ENCODE measurements around the gene MEPCE. TPM values are rescaled to one million over a fixed set of nuclear protein-coding genes. Genes with fewer than 3 reads are reported as not detected.

MEPCE gene
- total and polyA plus RNA-seq, 2 of the 8 experiments (the other 6 are each of a cell fraction or from before 2014, with no cell fraction given) = 22.8 to 48.8 TPM

DNA sequence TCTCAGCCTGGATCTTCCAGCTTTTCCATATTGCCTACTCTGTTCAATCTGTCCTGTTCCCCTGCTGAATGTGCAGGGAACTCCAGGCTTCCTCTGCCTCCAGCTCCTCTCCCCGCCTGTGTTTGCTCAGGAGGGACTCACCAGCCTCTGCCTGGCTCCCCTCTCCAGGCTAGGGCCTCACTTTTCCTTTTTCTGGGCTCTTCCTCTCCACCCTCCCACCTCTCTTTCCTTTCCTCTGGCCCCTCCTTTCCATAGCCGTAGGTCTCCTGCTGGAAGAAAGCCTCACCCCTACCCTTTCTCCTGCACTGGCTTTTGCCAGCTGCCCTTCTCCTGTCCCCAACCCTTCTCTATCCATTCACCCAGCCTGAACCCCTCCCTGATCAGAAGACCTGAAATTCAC is 31.4 kb upstream of the MEPCE start:
- ChIA-PET POLR2A (ENCODE audit: partially characterized antibody) (interaction anchor here (1.1 to 1.5 kb wide), 4 partner anchors 12 to 26 kb away, joined by 4 to 6 read pairs (median 4); no protein-coding TSS in a partner anchor), CTCF (ENCODE audit: partially characterized antibody) (interaction anchor here (1.2 to 4.6 kb wide), 6 partner anchors 9 to 58 kb away, joined by 3 to 41 read pairs (median 4); no protein-coding TSS in a partner anchor)
- no peak overlapping the region for H3K23ac ChIP-seq (ENCODE audit: insufficient read length)
- H2BK20ac ChIP-seq (ENCODE audit: low read length) = no peak overlapping the region
- no peak overlapping the region for H4K5ac ChIP-seq (ENCODE audit: insufficient read length, low read depth, low read length)
- H3K56ac ChIP-seq (replicated peaks; ENCODE audit: insufficient read length, low read depth, low read length) = no peak overlapping the region
- TF ChIP-seq TBP (IDR thresholded peaks at IDR 0.05; ENCODE audit: low read depth, low read length) (no peak), SRF (IDR thresholded peaks at IDR 0.05; ENCODE audit: low read depth, low read length) (no peak), POLR2AphosphoS5 (IDR thresholded peaks at IDR 0.05; ENCODE audit: low read depth, low read length) (no peak), NANOG (IDR thresholded peaks at IDR 0.05; ENCODE audit: insufficient read depth, low read depth, low read length, poor library complexity, severe bottlenecking) (no peak), RAD21 (IDR thresholded peaks at IDR 0.05 in 1 of 2, conservative IDR thresholded peaks at IDR 0.05 in 1 of 2; ENCODE audit: low read depth in 2 of 2, low read length in 2 of 2) (no peak), CBX5 (IDR thresholded peaks at IDR 0.05; ENCODE audit: low read depth, low read length) (no peak), RNF2 (IDR thresholded peaks at IDR 0.05; ENCODE audit: borderline replicate concordance, low read depth, low read length, missing control alignments, poor library complexity, severe bottlenecking) (no peak)
- TF ChIP-seq, protein P1, sequence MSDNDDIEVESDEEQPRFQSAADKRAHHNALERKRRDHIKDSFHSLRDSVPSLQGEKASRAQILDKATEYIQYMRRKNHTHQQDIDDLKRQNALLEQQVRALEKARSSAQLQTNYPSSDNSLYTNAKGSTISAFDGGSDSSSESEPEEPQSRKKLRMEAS (IDR thresholded peaks at IDR 0.05) = no peak
- TF ChIP-seq, protein P2, sequence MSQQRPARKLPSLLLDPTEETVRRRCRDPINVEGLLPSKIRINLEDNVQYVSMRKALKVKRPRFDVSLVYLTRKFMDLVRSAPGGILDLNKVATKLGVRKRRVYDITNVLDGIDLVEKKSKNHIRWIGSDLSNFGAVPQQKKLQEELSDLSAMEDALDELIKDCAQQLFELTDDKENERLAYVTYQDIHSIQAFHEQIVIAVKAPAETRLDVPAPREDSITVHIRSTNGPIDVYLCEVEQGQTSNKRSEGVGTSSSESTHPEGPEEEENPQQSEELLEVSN (IDR thresholded peaks at IDR 0.05) = no peak
- TF ChIP-seq, protein P3, sequence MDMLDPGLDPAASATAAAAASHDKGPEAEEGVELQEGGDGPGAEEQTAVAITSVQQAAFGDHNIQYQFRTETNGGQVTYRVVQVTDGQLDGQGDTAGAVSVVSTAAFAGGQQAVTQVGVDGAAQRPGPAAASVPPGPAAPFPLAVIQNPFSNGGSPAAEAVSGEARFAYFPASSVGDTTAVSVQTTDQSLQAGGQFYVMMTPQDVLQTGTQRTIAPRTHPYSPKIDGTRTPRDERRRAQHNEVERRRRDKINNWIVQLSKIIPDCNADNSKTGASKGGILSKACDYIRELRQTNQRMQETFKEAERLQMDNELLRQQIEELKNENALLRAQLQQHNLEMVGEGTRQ (IDR thresholded peaks at IDR 0.05; ENCODE audit: low read length) = no peak
- H2BK120ac ChIP-seq (replicated peaks; ENCODE audit: low read depth, low read length) = no peak overlapping the region
- no peak overlapping the region for H2AK5ac ChIP-seq (ENCODE audit: low read depth, low read length)
- no peak overlapping the region; the same call in 1 of the 2 replicates for H2BK15ac ChIP-seq (ENCODE audit: low read length)
- H3K4me2 ChIP-seq (ENCODE audit: insufficient read depth in 1 of 2, low read depth in 2 of 2, low read length in 2 of 2) = no peak overlapping the region
- peak overlapping the region; percentile 27; the same call in 1 of the 2 replicates for H2BK12ac ChIP-seq (ENCODE audit: low read depth, low read length)
- H3K27me3 ChIP-seq (replicated peaks in 1 of 4; ENCODE audit: control insufficient read depth in 3 of 4, extremely low read depth in 1 of 4, insufficient read depth in 3 of 4, low read length in 3 of 4) = peaks cover 0 to 2% (median 0%) of the 10 kb centered on the region in 4 experiments; a peak in 1 of 7 replicates
- no peak overlapping the region for H4K8ac ChIP-seq (ENCODE audit: extremely low read depth, insufficient read depth, low read length)
- no peaks in the 10 kb centered on the region for H3K36me3 ChIP-seq (ENCODE audit: control insufficient read depth in 2 of 4, insufficient read depth in 4 of 4, low read length in 3 of 4)
- no peaks in the 10 kb centered on the region for H3K79me1 ChIP-seq (ENCODE audit: low read depth, low read length)
- H3K18ac ChIP-seq (ENCODE audit: extremely low read depth, low read length) = no peak overlapping the region; the same call in 1 of the 2 replicates
- no peak overlapping the region for H2BK5ac ChIP-seq (ENCODE audit: low read depth, low read length)
- H3K23me2 ChIP-seq (ENCODE audit: low read depth, low read length) = no peaks in the 10 kb centered on the region
- H3K4ac ChIP-seq (replicated peaks; ENCODE audit: insufficient read length, low read depth, low read length) = no peak overlapping the region
- H3K27ac ChIP-seq (ENCODE audit: low read depth, low read length) = no peak overlapping the region
- 79% methylated on average over 2 of the region's 2 CpGs; no CpG with 5 or more reads in 1 of the 2 experiments for WGBS, 2 experiments (ENCODE audit: extremely low coverage in 1 of 2, insufficient coverage in 1 of 2, insufficient read length in 1 of 2, insufficient replicate concordance in 2 of 2, low coverage in 1 of 2, low lambda C conversion rate in 2 of 2, missing lambda C conversion rate in 1 of 2)
- no peaks in the 10 kb centered on the region for H4K20me1 ChIP-seq (replicated peaks in 1 of 2; ENCODE audit: control insufficient read depth in 1 of 2, insufficient read depth in 2 of 2, low read length in 2 of 2)
- H2AFZ ChIP-seq (ENCODE audit: low read length) = peak overlapping the region; percentile 79
- no peak overlapping the region for H3K14ac ChIP-seq (ENCODE audit: insufficient read length)
- H3K9ac ChIP-seq (replicated peaks in 1 of 4; ENCODE audit: extremely low read depth in 1 of 4, low read depth in 3 of 4, low read length in 3 of 4) = no peak overlapping the region
- no peak overlapping the region for H4K91ac ChIP-seq (replicated peaks; ENCODE audit: insufficient read length, low read length)
- no peak for DNase-seq (ENCODE audit: low read depth in 1 of 2, low spot score in 2 of 2)
- no peaks in the 10 kb centered on the region for H3K79me2 ChIP-seq (ENCODE audit: control insufficient read depth in 1 of 2, insufficient read depth in 2 of 2, low read length in 2 of 2)
- no peak overlapping the region for H3K4me3 ChIP-seq (ENCODE audit: extremely low read depth in 1 of 4, insufficient read depth in 2 of 4, low read depth in 3 of 4, low read length in 4 of 4)
- peaks cover 0 to 10% (median 5%) of the 10 kb centered on the region in 4 experiments; a peak in 6 of 7 replicates for H3K4me1 ChIP-seq (replicated peaks in 1 of 4; ENCODE audit: control insufficient read depth in 3 of 4, insufficient read depth in 4 of 4, low read length in 3 of 4)
- no peaks in the 10 kb centered on the region for H3K9me3 ChIP-seq (ENCODE audit: insufficient read depth in 2 of 2, low read depth in 1 of 2, low read length in 1 of 2)
- no peak for FAIRE-seq

Data from H1 (cell line).